Smooth muscle cell of bladder (primary cell): Measurements from ENCODE around the gene PARD6G. TPM values are rescaled to one million over a fixed set of nuclear protein-coding genes. Genes with fewer than 3 reads are reported as not detected.

Experiments used
- total RNA-seq: library from RNA; depleted of rRNA; stranded (reverse); fragments of >200 nt; gene quantifications from 2 replicates; pipeline ENCODE4 v1.2.3, GENCODE V29; 2014

Gene PARD6G, protein sequence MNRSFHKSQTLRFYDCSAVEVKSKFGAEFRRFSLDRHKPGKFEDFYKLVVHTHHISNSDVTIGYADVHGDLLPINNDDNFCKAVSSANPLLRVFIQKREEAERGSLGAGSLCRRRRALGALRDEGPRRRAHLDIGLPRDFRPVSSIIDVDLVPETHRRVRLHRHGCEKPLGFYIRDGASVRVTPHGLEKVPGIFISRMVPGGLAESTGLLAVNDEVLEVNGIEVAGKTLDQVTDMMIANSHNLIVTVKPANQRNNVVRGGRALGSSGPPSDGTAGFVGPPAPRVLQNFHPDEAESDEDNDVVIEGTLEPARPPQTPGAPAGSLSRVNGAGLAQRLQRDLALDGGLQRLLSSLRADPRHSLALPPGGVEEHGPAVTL
- 1.4 and 2.8 TPM in 2 replicates for total RNA-seq

DNA sequence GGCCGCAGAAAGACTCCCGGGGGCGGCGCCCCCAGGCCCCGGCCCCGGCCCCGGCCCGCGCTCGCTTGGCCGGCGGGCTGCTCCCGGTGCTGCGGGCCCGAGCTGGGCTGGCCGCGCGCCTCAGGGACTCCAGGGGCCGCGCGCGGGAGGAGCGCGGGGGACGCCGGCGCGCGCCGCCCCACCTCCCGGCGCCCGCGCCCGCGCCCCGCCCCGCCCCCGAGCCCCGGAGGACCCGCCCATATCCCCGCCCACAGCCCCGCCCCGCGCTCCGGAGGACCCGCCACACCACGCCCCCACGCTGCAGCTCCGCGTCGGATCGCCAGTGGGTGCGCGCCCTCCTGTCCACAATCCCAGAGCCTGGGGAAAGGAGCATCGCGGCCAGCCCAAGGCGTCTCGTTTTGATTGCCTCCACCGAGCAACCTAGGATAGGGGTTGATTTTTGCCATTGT is at the start of gene PARD6G:
Gene PARD6G, minus strand, starts transcription at position 122 of the 449 bp plus-strand sequence. CDS start 166 bp downstream, outside the sequence.

DNA sequence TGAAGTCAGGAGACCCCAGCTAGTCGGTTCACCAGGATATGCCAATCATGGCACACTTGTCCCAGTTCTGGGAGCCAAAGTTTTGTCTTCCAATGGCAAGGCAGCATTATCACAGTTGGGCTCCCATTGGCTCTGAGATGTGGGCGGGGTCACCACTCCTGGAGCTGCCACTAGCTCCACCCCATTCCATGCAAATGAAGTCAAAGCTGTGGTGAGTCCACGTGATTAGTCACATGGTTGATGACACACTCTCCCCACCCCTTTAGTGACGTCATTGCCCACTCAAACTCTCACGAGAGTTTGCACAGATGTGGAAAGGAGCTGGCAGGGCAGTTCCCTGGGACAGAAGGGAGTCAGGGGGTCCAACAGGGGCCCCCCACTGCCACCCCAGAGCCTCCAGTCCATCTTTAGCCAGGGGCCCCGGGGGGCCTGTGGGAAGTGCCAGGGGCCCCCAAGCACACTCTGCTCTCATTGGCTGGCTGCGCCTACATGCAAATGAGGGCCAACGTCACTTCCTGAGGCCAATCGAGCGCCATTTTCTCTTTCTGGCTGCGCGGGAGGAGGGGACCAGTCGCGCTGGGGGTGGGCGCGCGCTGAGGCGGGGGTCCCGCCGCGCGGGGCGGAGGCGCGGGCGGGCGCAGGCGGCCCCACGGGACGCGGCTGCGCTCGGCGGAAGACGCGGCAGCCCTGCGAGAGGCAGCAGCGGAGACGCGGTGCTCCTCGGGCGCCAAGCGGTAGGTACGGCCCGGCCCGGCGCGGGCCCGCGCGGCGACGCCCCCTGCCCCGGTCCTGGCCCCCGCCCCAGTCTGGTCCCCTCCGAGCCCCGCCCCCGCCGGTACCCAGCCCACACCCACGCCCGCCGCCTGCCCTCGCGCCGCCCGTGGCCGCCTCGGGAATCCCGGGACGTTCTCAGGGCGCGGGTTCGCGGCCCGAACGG is 138.3 kb downstream of the PARD6G start, which contains the start of gene ADNP2:
Gene ADNP2, plus strand, starts transcription at position 524 of the 937 bp plus-strand sequence. CDS start 8,281 bp downstream, outside the sequence.

Other genes starting within 250 kb of the PARD6G start
- 15.6 and 18.7 TPM in 2 replicates for gene RBFA, start 213.1 kb downstream of the PARD6G start, total RNA-seq
- 9.3 and 10.5 TPM in 2 replicates for gene ADNP2, start 138.3 kb downstream of the PARD6G start, total RNA-seq